ENCODE results near the gene EEFSEC.

Gene EEFSEC

DNA sequence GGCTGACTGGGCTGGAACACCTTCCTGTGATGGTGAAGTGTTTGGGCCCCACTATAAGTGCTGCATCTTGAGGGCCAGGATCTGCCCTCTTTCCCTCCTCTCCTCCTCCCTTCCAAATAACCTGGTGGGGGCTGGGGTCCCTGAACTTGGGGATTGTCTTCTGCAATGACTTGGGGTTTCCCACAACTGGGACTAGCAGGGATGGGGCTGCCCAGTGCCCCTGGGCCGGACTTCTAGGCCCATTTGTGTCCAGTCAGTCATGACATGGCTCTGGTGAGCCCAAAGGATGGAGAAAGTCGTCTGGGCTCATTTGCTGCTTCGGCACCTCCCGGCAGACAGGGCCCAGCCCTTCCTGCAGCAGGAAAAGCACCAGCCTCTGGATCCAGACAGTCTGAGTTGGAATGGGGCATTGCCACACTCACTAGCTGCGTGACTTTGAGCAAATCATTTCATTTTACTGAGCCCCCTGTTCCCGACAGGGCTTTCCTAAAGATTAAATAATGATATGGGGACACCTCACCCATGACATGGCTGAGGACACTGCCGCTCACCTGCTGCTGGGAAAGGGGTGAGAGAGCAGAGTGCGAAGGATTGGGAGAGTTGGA is 200.2 kb downstream of the EEFSEC start:
- peak; percentile 22 for DNase-seq (ENCODE audit: low spot score)

GRCh38 chr3:128353991-128354687 is 200.9 kb downstream of the EEFSEC start:
- no peak for DNase-seq (ENCODE audit: low spot score)

DNA sequence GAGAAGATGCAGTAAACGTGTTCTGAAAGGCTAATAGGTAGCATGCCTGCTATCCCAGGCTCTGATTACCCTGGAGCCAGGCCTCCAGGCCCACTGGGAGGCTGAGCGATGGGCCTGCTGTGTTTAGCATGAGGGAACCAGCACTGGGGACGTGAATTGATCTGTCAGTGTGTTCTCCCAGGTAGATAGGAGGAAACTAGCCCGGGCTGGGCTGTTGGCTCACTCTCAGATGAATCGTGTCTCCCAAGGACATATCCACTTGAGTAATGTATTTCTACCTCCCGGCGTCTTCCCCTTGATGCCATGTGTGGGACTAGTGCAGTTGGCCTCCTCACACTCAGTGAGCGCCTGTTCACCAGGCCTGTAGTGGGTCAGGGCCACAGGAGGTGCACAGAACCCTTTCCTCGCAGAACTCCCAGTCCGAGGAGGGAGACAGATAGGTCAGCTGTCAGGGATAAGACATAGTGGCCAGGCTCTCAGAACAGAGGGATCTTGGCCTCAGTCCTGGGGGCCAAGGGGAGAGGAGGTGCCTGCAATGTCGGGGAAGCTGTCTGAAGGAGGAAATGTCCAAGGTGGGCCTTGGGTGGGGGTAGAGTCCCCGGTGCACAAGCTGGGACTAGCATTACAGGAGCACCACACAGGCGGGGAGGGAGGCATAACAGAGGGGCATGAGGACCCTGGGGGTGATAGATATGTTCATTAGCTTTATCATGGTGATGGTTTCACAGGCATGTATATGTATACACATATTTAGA is 201.7 kb downstream of the EEFSEC start:
- no peak for DNase-seq (ENCODE audit: low spot score)

- DNase-seq (ENCODE audit: low spot score) = no peak
These were observed 202.2 kb downstream of the EEFSEC start for GRCh38 chr3:128355543-128355919.

DNA sequence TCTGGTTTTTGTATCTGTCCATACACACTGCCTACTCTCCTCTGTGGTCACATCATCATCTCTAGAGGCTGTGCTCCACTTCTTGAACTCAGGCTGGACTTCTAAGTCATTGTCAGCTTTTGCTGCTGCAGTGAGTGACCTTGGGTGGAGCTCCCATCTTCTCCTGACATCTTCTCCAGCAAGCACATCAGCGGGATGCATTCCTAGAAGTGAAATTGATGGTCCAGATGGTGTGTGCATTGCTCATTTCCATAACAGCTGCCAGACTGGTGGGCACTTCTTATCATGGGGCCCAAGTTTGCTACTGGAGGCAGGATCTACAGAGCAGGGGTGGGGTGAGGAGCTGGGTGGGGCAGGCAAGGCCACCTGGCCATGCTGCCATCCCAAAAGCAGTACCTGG is 203.5 kb downstream of the EEFSEC start:
- DNase-seq (ENCODE audit: low spot score) = no peak

DNA sequence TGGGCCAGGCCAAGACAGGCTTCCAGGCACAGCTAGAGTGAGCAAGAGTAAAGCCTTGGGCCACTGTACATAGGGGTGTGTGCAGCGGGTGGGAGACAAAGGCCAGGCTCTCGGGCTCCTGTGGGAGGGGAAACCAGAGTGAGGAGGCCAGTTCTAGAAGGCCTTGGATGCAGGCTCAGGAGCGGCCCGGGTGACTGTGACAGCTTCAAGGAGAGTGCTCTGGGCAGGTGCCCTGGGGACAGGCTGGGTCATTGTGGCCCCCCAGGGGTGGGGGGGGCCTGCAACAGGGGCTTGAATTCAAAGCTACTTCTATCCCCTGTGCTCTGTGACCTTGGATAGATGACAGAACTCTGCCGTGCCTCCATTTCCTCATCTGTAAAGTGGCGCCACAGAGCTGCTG is 204.3 kb downstream of the EEFSEC start:
- DNase-seq (ENCODE audit: low spot score) = no peak

GRCh38 chr3:128358156-128358895 is 205.0 kb downstream of the EEFSEC start:
- no peak for DNase-seq (ENCODE audit: low spot score)

- no peak for DNase-seq (ENCODE audit: low spot score)
These were observed 205.9 kb downstream of the EEFSEC start for GRCh38 chr3:128359060-128359664.

- no peak for DNase-seq (ENCODE audit: low spot score)
These were observed 206.8 kb downstream of the EEFSEC start for GRCh38 chr3:128359846-128360642.

DNA sequence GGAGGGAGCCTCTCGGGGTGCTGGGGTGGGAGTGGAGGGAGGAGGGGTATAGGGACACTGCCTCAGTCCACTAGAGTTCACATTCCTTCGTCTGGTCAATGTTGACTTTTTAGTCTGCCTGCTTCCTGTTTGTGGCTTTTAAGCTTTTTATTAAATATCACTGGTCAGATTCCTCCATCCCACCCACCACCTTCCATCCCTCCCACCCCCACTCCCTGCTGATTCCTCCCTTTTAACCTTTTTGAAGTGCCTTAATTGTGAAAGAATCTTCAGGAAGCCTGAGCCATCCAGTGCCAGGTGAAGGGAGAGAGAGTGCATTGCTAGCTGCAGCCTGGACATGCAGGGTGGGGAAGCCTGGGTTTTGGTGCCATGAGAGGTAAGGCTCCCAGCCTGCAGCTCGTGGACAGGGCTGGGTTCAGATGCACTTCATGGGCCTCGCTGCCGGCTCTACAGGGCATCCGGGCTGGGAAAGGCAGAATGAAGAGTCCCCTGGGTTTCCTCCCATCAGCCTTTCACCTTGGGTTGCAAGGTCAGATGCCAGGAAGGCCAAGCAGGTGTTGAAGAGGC is 207.5 kb downstream of the EEFSEC start:
- no peak for DNase-seq (ENCODE audit: low spot score)

DNA sequence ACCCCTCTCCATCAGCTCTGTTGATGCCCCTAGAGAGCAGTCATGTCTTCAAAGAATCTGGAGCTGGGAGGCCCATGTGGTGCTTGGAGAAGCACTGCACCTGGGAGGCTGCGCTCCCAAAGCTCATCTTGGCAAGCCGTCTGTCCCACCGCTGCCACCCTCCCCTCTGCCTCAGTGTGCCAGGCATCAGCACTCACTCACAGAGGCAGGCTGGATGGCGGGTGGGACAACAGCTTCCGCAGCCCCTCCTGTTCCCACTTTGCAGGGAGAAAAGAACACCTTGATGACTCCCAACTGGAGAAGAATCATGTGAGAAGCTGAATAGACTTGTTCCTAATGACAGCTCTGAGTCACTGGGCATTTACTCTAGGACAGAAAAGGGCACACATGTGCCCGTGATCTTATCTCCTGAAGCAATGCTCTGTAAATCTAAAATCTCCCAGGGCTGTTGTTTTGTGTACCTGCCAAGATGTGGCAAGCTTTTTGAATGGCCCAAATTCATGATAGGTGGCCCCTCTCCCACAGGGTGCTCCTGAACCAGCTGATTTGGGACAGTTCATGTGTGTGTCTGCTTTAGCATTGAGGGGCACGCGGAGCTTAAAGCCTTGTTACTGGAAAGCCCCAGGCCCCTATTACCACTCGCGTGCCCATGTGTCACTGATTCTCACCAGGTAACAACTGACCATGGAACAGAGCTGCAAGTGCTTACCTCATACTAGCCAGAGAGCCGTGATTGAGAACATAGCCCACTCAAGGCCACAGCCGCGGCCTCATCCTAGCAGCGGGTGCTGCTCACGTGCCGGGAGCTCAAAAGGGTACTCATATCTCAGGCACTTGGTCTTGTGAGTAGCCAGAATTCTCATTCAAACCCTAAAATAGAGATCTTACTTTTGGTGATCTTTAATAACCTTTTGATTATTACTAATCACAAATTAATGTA is 209.0 kb downstream of the EEFSEC start:
- no peak for DNase-seq (ENCODE audit: low spot score)

GRCh38 chr3:128364291-128364690 is 211.0 kb downstream of the EEFSEC start:
- no peak for DNase-seq (ENCODE audit: low spot score)

DNA sequence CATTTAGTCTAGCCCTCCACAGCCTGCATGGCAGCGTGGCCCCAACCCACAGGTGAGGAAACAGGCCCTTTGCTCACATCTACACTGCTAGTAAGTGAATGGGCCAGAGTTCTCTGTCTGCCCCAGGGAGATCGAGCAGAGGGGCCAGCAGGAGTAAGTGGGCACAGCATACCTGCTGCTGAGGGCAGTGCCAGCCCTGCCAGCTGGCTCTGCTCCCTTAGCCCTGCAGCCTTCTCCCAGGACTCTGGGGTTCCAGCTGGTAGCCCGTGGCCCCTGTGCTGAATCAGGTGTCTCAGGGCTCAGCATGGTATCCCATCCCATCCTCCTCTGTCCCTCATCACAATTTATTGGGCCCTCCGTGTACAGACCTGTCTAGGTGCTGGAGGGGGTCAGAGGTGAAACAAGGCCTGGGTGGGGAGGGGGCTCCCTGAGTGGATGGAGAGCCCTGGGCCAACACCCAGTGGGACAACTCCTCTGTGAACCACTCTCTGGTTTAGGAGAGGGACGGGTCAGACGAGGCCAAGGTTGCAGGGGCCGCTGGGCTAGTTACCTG is 211.6 kb downstream of the EEFSEC start:
- DNase-seq (ENCODE audit: low spot score) = no peak

GRCh38 chr3:128366136-128366535 is 212.9 kb downstream of the EEFSEC start:
- no peak for DNase-seq (ENCODE audit: low spot score)

GRCh38 chr3:128366652-128367051 is 213.4 kb downstream of the EEFSEC start:
- no peak for DNase-seq (ENCODE audit: low spot score)

- DNase-seq (ENCODE audit: low spot score) = no peak
These were observed 213.9 kb downstream of the EEFSEC start for GRCh38 chr3:128367221-128367620.

DNA sequence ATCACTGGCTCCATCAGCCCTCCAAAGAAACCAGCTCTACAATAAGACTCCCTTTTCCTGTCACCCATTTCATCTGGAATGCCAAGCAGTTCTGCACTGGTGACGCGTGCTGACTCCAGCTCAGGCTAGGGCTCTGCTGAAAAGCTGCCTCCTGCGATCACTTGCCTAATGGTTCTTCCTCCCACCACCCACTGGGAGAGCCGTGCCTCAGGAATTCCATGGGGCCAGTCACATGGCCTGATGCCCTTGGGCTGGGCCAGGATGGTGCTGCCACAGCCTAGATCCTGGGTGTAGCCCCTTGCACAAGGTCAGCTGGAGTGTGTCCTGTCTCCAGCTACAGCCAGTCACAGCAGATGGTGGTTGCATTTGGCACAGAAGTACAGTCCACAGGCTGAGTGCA is 214.5 kb downstream of the EEFSEC start:
- no peak for DNase-seq (ENCODE audit: low spot score)

DNA sequence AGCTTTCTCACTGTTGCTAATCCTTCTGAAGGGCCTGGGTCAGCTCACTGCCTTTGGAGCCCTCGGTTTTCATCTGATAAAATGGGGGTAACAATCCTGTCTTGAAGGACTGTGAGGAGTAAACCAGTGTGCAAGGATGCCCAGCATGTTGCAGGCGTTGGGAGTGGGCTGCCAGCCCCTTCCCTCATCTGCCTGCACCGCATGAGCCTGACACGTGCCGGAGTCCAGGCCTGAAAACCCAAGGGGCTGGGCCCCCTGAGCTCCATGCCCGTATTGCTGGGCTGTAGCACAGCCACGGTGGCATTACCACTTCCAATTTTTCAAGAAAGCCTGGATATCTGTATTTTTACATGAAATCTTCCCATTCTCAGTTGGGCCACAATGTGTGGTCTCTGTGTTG is 215.3 kb downstream of the EEFSEC start:
- no peak for DNase-seq (ENCODE audit: low spot score)

- no peak for DNase-seq (ENCODE audit: low spot score)
These were observed 215.9 kb downstream of the EEFSEC start for GRCh38 chr3:128369121-128369703.

Data from kidney capillary endothelial cell (primary cell).